ENCODE results near the gene NCOA4. TPM values are rescaled to one million over a fixed set of nuclear protein-coding genes. Genes with fewer than 3 reads are reported as not detected.

The NCOA4 gene
- total RNA-seq, 2 experiments from 2014 or later = 71.1 to 78.8 TPM

GRCh38 chr10:46055771-46056170 lies 25.3 kb upstream of the NCOA4 start:
- ChIA-PET POLR2A (interaction anchor here (1.1 kb wide), 1 partner anchor 23 kb away, joined by 3 read pairs; no protein-coding TSS in a partner anchor), CTCF (ENCODE audit: unreplicated experiment) (no interaction called here)
- intact Hi-C loops (cut with micrococcal nuclease; ENCODE audit: unreplicated experiment) = no loop called here
- no peak for TF ChIP-seq CTCF (conservative IDR thresholded peaks at IDR 0.05; ENCODE audit: low read length)
- no peak overlapping the region for H3K4me3 ChIP-seq (ENCODE audit: low read depth, low read length, poor library complexity, severe bottlenecking)
- DNase-seq (ENCODE audit: low spot score) = no peak
- no peaks in the 10 kb centered on the region for H4K20me1 ChIP-seq (ENCODE audit: insufficient read depth, low read length)
- H3K4me2 ChIP-seq (ENCODE audit: low read length) = no peak overlapping the region
- H3K79me2 ChIP-seq (ENCODE audit: insufficient read depth, low read depth, low read length) = no peaks in the 10 kb centered on the region
- peaks cover 7% of the 10 kb centered on the region; the same call in 1 of the 2 replicates for H3K9me3 ChIP-seq (ENCODE audit: low read length)
- H3K27ac ChIP-seq (ENCODE audit: low read depth, low read length, poor library complexity, severe bottlenecking) = no peak overlapping the region
- BruUV-seq (replicated peaks) = no TSS peak
- no peaks in the 10 kb centered on the region for H3K9me2 ChIP-seq (ENCODE audit: insufficient read depth, low read length)
- H2AFZ ChIP-seq (ENCODE audit: low read length) = no peak overlapping the region
- H3K4me1 ChIP-seq (ENCODE audit: insufficient read depth, low read length, poor library complexity, severe bottlenecking) = no peaks in the 10 kb centered on the region
- H3K36me3 ChIP-seq (ENCODE audit: insufficient read depth, low read length) = no peaks in the 10 kb centered on the region

DNA sequence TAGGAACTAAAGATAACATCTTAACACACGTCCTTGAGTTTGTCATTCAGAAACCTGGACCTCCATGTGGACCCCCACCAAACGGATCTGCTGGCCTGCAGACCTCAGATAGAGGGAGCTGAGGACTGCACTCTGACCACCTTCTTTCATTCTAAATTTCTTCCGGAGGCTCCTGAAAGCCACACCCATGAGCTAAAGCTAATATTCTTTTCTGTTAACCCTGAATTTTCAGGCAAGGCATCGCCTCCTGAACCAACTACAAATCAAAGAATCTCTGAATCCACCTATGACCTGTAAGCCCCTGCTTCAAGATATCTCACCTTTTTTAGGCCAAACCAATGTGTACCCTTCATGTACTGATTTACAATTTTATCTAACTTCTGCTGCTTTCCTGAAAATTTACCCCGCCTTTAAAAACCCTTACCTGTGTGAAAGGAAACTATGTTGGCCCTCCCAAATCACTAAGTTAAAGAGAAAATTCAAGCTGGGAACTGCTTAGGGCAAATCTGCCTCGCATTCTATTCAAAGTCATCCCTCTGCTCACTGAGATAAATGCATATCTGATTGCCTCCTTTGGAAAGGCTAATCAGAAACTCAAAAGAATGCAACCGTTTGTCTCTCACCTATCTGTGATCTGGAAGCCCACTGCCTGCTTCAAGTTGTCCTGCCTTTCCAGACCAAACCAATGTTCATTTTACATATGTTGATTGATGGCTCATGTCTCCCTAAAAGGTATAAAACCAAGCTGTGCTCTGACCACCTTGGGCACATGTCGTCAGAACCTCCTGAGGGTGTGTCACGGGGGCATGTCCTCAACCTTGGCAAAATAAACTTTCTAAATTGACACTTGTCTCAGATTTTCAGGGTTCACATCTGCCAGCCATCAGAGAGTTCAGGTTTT lies 23.4 kb upstream of the NCOA4 start:
- Histone ChIP-seq H3K27ac (ENCODE audit: low read depth, low read length, poor library complexity, severe bottlenecking) (no peak overlapping the region), H2AFZ (ENCODE audit: low read length) (no peak overlapping the region), H3K9me3 (ENCODE audit: low read length) (peaks cover 7% of the 10 kb centered on the region; the same call in 1 of the 2 replicates), H3K79me2 (ENCODE audit: insufficient read depth, low read depth, low read length) (no peaks in the 10 kb centered on the region), H4K20me1 (ENCODE audit: insufficient read depth, low read length) (no peaks in the 10 kb centered on the region), H3K9me2 (ENCODE audit: insufficient read depth, low read length) (no peaks in the 10 kb centered on the region), H3K4me2 (ENCODE audit: low read length) (no peak overlapping the region), H3K4me3 (ENCODE audit: low read depth, low read length, poor library complexity, severe bottlenecking) (no peak overlapping the region), H3K36me3 (ENCODE audit: insufficient read depth, low read length) (no peaks in the 10 kb centered on the region), H3K4me1 (ENCODE audit: insufficient read depth, low read length, poor library complexity, severe bottlenecking) (no peaks in the 10 kb centered on the region)
- TF ChIP-seq EZH2phosphoT487 (IDR thresholded peaks at IDR 0.05; ENCODE audit: borderline replicate concordance, low read depth, low read length) = no peak
- TF ChIP-seq CTCF (conservative IDR thresholded peaks at IDR 0.05; ENCODE audit: low read length) = no peak
- POLR2A ChIA-PET = interaction anchor here (0.5 to 1.7 kb wide), 2 partner anchors 15 to 180 kb away, joined by 4 to 5 read pairs; no protein-coding TSS in a partner anchor
- no TSS peak for BruUV-seq (replicated peaks)
- DNase-seq (ENCODE audit: low spot score) = no peak
- intact Hi-C loops (cut with micrococcal nuclease; ENCODE audit: unreplicated experiment) = no loop called here
- CTCF ChIA-PET (ENCODE audit: unreplicated experiment) = no interaction called here

- Histone ChIP-seq H3K4me1 (ENCODE audit: insufficient read depth, low read length, poor library complexity, severe bottlenecking) (no peaks in the 10 kb centered on the region), H3K9me3 (ENCODE audit: low read length) (peaks cover 7% of the 10 kb centered on the region; the same call in 1 of the 2 replicates), H2AFZ (ENCODE audit: low read length) (no peak overlapping the region), H3K36me3 (ENCODE audit: insufficient read depth, low read length) (no peaks in the 10 kb centered on the region), H3K9me2 (ENCODE audit: insufficient read depth, low read length) (no peaks in the 10 kb centered on the region), H3K4me3 (ENCODE audit: low read depth, low read length, poor library complexity, severe bottlenecking) (no peak overlapping the region), H3K4me2 (ENCODE audit: low read length) (no peak overlapping the region), H3K27ac (ENCODE audit: low read depth, low read length, poor library complexity, severe bottlenecking) (no peak overlapping the region), H4K20me1 (ENCODE audit: insufficient read depth, low read length) (no peaks in the 10 kb centered on the region), H3K79me2 (ENCODE audit: insufficient read depth, low read depth, low read length) (no peaks in the 10 kb centered on the region)
- BruUV-seq (replicated peaks) = no TSS peak
- no peak for TF ChIP-seq EZH2phosphoT487 (IDR thresholded peaks at IDR 0.05; ENCODE audit: borderline replicate concordance, low read depth, low read length)
- intact Hi-C loops (cut with micrococcal nuclease; ENCODE audit: unreplicated experiment) = no loop called here
- CTCF ChIA-PET (ENCODE audit: unreplicated experiment) = no interaction called here
- DNase-seq (ENCODE audit: low spot score) = no peak
- POLR2A ChIA-PET = interaction anchor here (1.7 kb wide), 1 partner anchor 14 kb away, joined by 5 read pairs; no protein-coding TSS in a partner anchor
Measured at GRCh38 chr10:46052791-46053375, 22.5 kb upstream of the NCOA4 start.
